B cell (primary cell): ENCODE data around the gene PREP.

Experiments used
- EZH2 ChIP-seq: IDR thresholded peaks from 2 replicates; pipeline ENCODE4 v1.6.1; 2012; ENCODE audit warnings: borderline replicate concordance, low read depth, mild to moderate bottlenecking, moderate library complexity, low read length; ENCODE audit not compliant: insufficient read depth, poor library complexity, severe bottlenecking
- TF ChIP-seq, protein P1 (sequence below): fragments of 200-600 bp; IDR thresholded peaks from one replicate; pipeline ENCODE4 v1.8.0; 2022; ENCODE audit warnings: antibody characterized with exemption, mild to moderate bottlenecking

- TF ChIP-seq, protein P1, sequence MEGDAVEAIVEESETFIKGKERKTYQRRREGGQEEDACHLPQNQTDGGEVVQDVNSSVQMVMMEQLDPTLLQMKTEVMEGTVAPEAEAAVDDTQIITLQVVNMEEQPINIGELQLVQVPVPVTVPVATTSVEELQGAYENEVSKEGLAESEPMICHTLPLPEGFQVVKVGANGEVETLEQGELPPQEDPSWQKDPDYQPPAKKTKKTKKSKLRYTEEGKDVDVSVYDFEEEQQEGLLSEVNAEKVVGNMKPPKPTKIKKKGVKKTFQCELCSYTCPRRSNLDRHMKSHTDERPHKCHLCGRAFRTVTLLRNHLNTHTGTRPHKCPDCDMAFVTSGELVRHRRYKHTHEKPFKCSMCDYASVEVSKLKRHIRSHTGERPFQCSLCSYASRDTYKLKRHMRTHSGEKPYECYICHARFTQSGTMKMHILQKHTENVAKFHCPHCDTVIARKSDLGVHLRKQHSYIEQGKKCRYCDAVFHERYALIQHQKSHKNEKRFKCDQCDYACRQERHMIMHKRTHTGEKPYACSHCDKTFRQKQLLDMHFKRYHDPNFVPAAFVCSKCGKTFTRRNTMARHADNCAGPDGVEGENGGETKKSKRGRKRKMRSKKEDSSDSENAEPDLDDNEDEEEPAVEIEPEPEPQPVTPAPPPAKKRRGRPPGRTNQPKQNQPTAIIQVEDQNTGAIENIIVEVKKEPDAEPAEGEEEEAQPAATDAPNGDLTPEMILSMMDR: no peak
- no peak for TF ChIP-seq EZH2
These were observed 142.7 kb downstream of the PREP start for GRCh38 chr6:105259913-105260889.
